ENCODE measurements around the gene CPEB1.

Gene CPEB1

GRCh38 chr15:82595203-82595602 lies 52.0 kb downstream of the CPEB1 start:
- DNase-seq (ENCODE audit: low read depth), result no peak

GRCh38 chr15:82587805-82588204 lies 59.4 kb downstream of the CPEB1 start:
- no peak for DNase-seq (ENCODE audit: low read depth)

GRCh38 chr15:82585072-82585471 lies 62.1 kb downstream of the CPEB1 start:
- peak; percentile 52 for DNase-seq (ENCODE audit: low read depth)

GRCh38 chr15:82580713-82581112 lies 66.5 kb downstream of the CPEB1 start:
- no peak for DNase-seq (ENCODE audit: low read depth)

- DNase-seq (ENCODE audit: low read depth), result no peak
These were observed 71.8 kb downstream of the CPEB1 start for GRCh38 chr15:82575335-82575734.

GRCh38 chr15:82572986-82573385 lies 74.2 kb downstream of the CPEB1 start:
- no peak for DNase-seq (ENCODE audit: low read depth)

GRCh38 chr15:82572311-82572710 lies 74.9 kb downstream of the CPEB1 start:
- DNase-seq (ENCODE audit: low read depth), result no peak

- no peak for DNase-seq (ENCODE audit: low read depth)
These were observed 75.4 kb downstream of the CPEB1 start for GRCh38 chr15:82571722-82572222.

- no peak for DNase-seq (ENCODE audit: low read depth)
These were observed 76.2 kb downstream of the CPEB1 start for GRCh38 chr15:82570721-82571508.

- no peak for DNase-seq (ENCODE audit: low read depth)
These were observed 77.3 kb downstream of the CPEB1 start for GRCh38 chr15:82569834-82570233.

GRCh38 chr15:82568986-82569385 lies 78.2 kb downstream of the CPEB1 start:
- DNase-seq (ENCODE audit: low read depth), result no peak

GRCh38 chr15:82567661-82568060 lies 79.5 kb downstream of the CPEB1 start:
- DNase-seq (ENCODE audit: low read depth), result no peak

- no peak for DNase-seq (ENCODE audit: low read depth)
These were observed 80.5 kb downstream of the CPEB1 start for GRCh38 chr15:82566690-82567089.

GRCh38 chr15:82558502-82558901 lies 88.7 kb downstream of the CPEB1 start:
- DNase-seq (ENCODE audit: low read depth), result no peak

GRCh38 chr15:82556315-82557035 lies 90.7 kb downstream of the CPEB1 start:
- DNase-seq (ENCODE audit: low read depth), result no peak

GRCh38 chr15:82554849-82555248 lies 92.3 kb downstream of the CPEB1 start:
- DNase-seq (ENCODE audit: low read depth), result no peak

GRCh38 chr15:82554351-82554750 lies 92.8 kb downstream of the CPEB1 start:
- no peak for DNase-seq (ENCODE audit: low read depth)

GRCh38 chr15:82553846-82554245 lies 93.3 kb downstream of the CPEB1 start:
- DNase-seq (ENCODE audit: low read depth), result no peak

- DNase-seq (ENCODE audit: low read depth), result no peak
These were observed 94.3 kb downstream of the CPEB1 start for GRCh38 chr15:82552861-82553260.

- DNase-seq (ENCODE audit: low read depth), result no peak
These were observed 95.4 kb downstream of the CPEB1 start for GRCh38 chr15:82551646-82552247.

- no peak for DNase-seq (ENCODE audit: low read depth)
These were observed 97.9 kb downstream of the CPEB1 start for GRCh38 chr15:82549199-82549665.

- no peak for DNase-seq (ENCODE audit: low read depth)
These were observed 98.5 kb downstream of the CPEB1 start for GRCh38 chr15:82548700-82549099.

- no peak for DNase-seq (ENCODE audit: low read depth)
These were observed 101.7 kb downstream of the CPEB1 start for GRCh38 chr15:82545478-82545877.

All from non-pigmented ciliary epithelial cell (primary cell).